ENCODE results near the gene XRCC4. TPM values are rescaled to one million over a fixed set of nuclear protein-coding genes. Genes with fewer than 3 reads are reported as not detected.
A peak's percentile ranks its signal among the peaks of the same experiment; 100 is the strongest.

The XRCC4 gene
- 1 to 10 TPM; 6.4 to 6.8 TPM for total RNA-seq

- peak within 1 kb of the TSS; percentile 81 to 83 for H3K4me3 ChIP-seq
- peaks cover 0 to 48% of the 10 kb centered on the region in 2 donors for H3K4me1 ChIP-seq
- H3K27ac ChIP-seq = peak within 1 kb of the TSS; percentile 85 to 88
- H3K36me3 ChIP-seq = no peaks in the 10 kb centered on the region
- H3K27me3 ChIP-seq = no peaks in the 10 kb centered on the region
- TF ChIP-seq CTCF (IDR thresholded peaks at IDR 0.05) = no peak
- peak; percentile 98 for DNase-seq (ENCODE audit: low spot score)
- H3K9me3 ChIP-seq = no peaks in the 10 kb centered on the region
Observed at GRCh38 chr5:83076742-83077661, at the start of gene XRCC4, which contains the start of gene TMEM167A. Gene XRCC4 (plus strand): TSS chr5:83077547. CDS start chr5:83104920, 27,373 bp downstream. Gene TMEM167A (minus strand): TSS chr5:83077394. CDS start chr5:83077323, 71 bp downstream.

GRCh38 chr5:83029912-83030311 is 47.4 kb upstream of the XRCC4 start:
- no peak overlapping the region for H3K4me3 ChIP-seq
- no peak for DNase-seq (ENCODE audit: low spot score)
- peak overlapping the region in 1 of 2 donors; percentile 11 for H3K27ac ChIP-seq
- H3K4me1 ChIP-seq = peaks cover 0 to 7% of the 10 kb centered on the region in 2 donors
- no peaks in the 10 kb centered on the region for H3K36me3 ChIP-seq
- no peak for TF ChIP-seq CTCF (IDR thresholded peaks at IDR 0.05)
- H3K9me3 ChIP-seq = no peaks in the 10 kb centered on the region
- no peaks in the 10 kb centered on the region for H3K27me3 ChIP-seq

GRCh38 chr5:83031381-83031780 is 46.0 kb upstream of the XRCC4 start:
- DNase-seq (ENCODE audit: low spot score) = no peak
- H3K36me3 ChIP-seq = no peaks in the 10 kb centered on the region
- H3K4me3 ChIP-seq = no peak overlapping the region
- H3K4me1 ChIP-seq = peaks cover 0 to 15% of the 10 kb centered on the region in 2 donors
- H3K27me3 ChIP-seq = no peaks in the 10 kb centered on the region
- TF ChIP-seq CTCF (IDR thresholded peaks at IDR 0.05) = no peak
- H3K9me3 ChIP-seq = no peaks in the 10 kb centered on the region
- no peak overlapping the region for H3K27ac ChIP-seq

GRCh38 chr5:83034036-83034435 is 43.3 kb upstream of the XRCC4 start:
- Histone ChIP-seq H3K27ac (no peak overlapping the region), H3K36me3 (no peaks in the 10 kb centered on the region), H3K4me1 (peaks cover 0 to 15% of the 10 kb centered on the region in 2 donors), H3K4me3 (no peak overlapping the region), H3K9me3 (no peaks in the 10 kb centered on the region), H3K27me3 (no peaks in the 10 kb centered on the region)
- no peak for TF ChIP-seq CTCF (IDR thresholded peaks at IDR 0.05)
- no peak for DNase-seq (ENCODE audit: low spot score)

- Histone ChIP-seq H3K4me1 (peaks cover 0 to 15% of the 10 kb centered on the region in 2 donors), H3K27ac (no peak overlapping the region), H3K36me3 (no peaks in the 10 kb centered on the region), H3K9me3 (no peaks in the 10 kb centered on the region), H3K27me3 (no peaks in the 10 kb centered on the region), H3K4me3 (no peak overlapping the region)
- no peak for TF ChIP-seq CTCF (IDR thresholded peaks at IDR 0.05)
- no peak for DNase-seq (ENCODE audit: low spot score)
Observed at GRCh38 chr5:83034528-83035207, 42.7 kb upstream of the XRCC4 start.
